ENCODE measurements around the gene RAB28. TPM values are rescaled to one million over a fixed set of nuclear protein-coding genes. Genes with fewer than 3 reads are reported as not detected.

RAB28 gene
- polyA plus RNA-seq, 2 of the 4 experiments (the other 2 are of a cell fraction): 9.5 to 24.6 TPM

DNA sequence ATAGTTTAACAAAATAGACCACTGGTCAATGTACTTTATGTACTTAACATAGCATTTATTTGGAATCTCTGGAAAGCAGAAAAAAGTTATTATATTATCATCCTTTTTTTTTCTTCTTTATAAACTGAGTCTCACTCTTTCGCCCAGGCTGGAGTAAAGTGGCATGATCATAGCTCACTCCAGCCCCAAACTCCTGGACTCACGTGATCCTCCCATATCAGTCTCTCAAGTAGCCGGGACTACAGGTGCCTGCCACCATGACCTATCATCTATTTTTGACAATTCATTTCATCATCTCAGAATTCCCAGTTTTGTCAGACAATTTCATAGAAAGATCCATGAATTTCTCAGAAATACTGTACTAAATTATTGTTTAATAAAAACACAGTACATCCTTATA is 12.7 kb downstream of the RAB28 start:
- TF ChIP-seq, protein P1, sequence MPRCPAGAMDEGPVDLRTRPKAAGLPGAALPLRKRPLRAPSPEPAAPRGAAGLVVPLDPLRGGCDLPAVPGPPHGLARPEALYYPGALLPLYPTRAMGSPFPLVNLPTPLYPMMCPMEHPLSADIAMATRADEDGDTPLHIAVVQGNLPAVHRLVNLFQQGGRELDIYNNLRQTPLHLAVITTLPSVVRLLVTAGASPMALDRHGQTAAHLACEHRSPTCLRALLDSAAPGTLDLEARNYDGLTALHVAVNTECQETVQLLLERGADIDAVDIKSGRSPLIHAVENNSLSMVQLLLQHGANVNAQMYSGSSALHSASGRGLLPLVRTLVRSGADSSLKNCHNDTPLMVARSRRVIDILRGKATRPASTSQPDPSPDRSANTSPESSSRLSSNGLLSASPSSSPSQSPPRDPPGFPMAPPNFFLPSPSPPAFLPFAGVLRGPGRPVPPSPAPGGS (IDR thresholded peaks at IDR 0.05): no peak
- TF ChIP-seq CBX2 (IDR thresholded peaks at IDR 0.05; ENCODE audit: borderline replicate concordance, low read depth): no peak
- TF ChIP-seq KDM5A (IDR thresholded peaks at IDR 0.05): no peak
- TF ChIP-seq EHF (CRISPR knock-in tag; IDR thresholded peaks at IDR 0.05): no peak
- no peak for TF ChIP-seq POLR2AphosphoS2 (conservative IDR thresholded peaks at IDR 0.05; ENCODE audit: low read length)
- no peak for TF ChIP-seq SMC3 (IDR thresholded peaks at IDR 0.05)
- TF ChIP-seq, protein P2, sequence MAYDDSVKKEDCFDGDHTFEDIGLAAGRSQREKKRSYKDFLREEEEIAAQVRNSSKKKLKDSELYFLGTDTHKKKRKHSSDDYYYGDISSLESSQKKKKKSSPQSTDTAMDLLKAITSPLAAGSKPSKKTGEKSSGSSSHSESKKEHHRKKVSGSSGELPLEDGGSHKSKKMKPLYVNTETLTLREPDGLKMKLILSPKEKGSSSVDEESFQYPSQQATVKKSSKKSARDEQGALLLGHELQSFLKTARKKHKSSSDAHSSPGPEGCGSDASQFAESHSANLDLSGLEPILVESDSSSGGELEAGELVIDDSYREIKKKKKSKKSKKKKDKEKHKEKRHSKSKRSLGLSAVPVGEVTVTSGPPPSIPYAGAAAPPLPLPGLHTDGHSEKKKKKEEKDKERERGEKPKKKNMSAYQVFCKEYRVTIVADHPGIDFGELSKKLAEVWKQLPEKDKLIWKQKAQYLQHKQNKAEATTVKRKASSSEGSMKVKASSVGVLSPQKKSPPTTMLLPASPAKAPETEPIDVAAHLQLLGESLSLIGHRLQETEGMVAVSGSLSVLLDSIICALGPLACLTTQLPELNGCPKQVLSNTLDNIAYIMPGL (CRISPR knock-in tag; IDR thresholded peaks at IDR 0.05; ENCODE audit: borderline replicate concordance): no peak
- ChIA-PET CTCF (no interaction called here), POLR2A (no interaction called here)
- no peaks in the 10 kb centered on the region for H3K4me1 ChIP-seq
- H3K9me3 ChIP-seq: no peaks in the 10 kb centered on the region
- H3K4me3 ChIP-seq: no peak overlapping the region
- 90% methylated on average over 3 of the region's 3 CpGs for WGBS (ENCODE audit: missing lambda C conversion rate)
- H3K4me2 ChIP-seq: no peak overlapping the region
- no peak overlapping the region for H3K27ac ChIP-seq
- ATAC-seq (no peak), DNase-seq (ENCODE audit: low read depth in 1 of 2, low spot score in 1 of 2) (no peak), FAIRE-seq (no peak)

DNA sequence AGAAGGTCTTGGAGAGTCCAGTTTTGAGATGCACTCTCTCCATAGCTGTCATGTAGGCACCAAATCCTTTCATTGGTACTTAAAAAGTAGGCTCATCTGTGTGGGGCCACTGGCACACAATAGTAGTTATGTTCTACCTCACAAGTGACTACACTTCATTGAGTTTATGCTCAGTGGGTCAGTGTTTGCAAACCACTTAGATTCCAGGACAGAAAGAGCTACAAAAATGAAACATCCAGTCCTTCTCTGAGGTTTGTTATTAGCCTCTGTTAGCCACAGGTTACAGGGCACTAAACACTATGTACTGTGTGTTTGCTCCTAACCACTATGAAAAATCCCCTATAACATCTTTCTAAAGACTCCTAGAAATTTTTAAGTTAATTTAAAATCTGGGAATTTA is 13.8 kb downstream of the RAB28 start:
- ATAC-seq: no peak
- DNase-seq (ENCODE audit: low read depth in 1 of 2, low spot score in 1 of 2): no peak
- H3K4me2 ChIP-seq: no peak overlapping the region
- no peak overlapping the region for H3K4me3 ChIP-seq
- H3K4me1 ChIP-seq: no peaks in the 10 kb centered on the region
- TF ChIP-seq ZSCAN20 (CRISPR knock-in tag; IDR thresholded peaks at IDR 0.05) (no peak), CHD4 (IDR thresholded peaks at IDR 0.05; ENCODE audit: borderline replicate concordance) (no peak), EP300 (IDR thresholded peaks at IDR 0.05) (no peak), BHLHE40 (IDR thresholded peaks at IDR 0.05; ENCODE audit: low read depth, low read length) (no peak), FOSB (CRISPR knock-in tag; IDR thresholded peaks at IDR 0.05) (no peak), NPAS2 (CRISPR knock-in tag; IDR thresholded peaks at IDR 0.05; ENCODE audit: borderline replicate concordance) (no peak), KDM5A (IDR thresholded peaks at IDR 0.05) (no peak)
- TF ChIP-seq, protein P3, sequence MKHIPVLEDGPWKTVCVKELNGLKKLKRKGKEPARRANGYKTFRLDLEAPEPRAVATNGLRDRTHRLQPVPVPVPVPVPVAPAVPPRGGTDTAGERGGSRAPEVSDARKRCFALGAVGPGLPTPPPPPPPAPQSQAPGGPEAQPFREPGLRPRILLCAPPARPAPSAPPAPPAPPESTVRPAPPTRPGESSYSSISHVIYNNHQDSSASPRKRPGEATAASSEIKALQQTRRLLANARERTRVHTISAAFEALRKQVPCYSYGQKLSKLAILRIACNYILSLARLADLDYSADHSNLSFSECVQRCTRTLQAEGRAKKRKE (CRISPR knock-in tag; IDR thresholded peaks at IDR 0.05; ENCODE audit: low read depth): no peak
- FAIRE-seq: no peak
- H3K9me3 ChIP-seq: peaks cover 2% of the 10 kb centered on the region; the same call in 1 of the 3 replicates
- ChIA-PET POLR2A (no interaction called here), CTCF (interaction anchor here (0.6 kb wide), 1 partner anchor 327 kb away, joined by 3 read pairs; no protein-coding TSS in a partner anchor)
- H3K27ac ChIP-seq: no peak overlapping the region

DNA sequence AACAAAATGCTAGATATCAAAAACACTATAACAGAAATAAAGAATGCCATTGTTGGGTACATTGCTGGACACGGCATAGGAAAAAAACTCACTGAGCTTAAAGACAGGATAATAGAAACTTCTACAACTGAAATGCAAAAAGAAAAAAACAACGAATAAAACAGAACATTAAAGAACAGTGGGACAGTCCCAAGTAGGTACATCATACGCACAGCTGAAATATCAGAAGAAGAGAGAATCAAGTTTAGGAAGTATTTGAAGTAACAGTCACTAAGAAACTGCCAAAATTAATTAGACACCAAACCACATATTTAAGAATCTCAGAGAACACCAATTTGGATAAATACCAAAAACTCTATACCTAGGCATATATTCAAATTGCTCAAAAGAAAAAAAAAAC is 19.2 kb downstream of the RAB28 start:
- ChIA-PET CTCF (no interaction called here), POLR2A (no interaction called here)
- H3K27ac ChIP-seq: no peak overlapping the region
- peaks cover 2% of the 10 kb centered on the region; the same call in 1 of the 3 replicates for H3K9me3 ChIP-seq
- no peaks in the 10 kb centered on the region for H3K4me1 ChIP-seq
- FAIRE-seq: no peak
- 90% methylated on average over 3 of the region's 3 CpGs for WGBS (ENCODE audit: missing lambda C conversion rate)
- H3K4me2 ChIP-seq: no peak overlapping the region
- no peak for DNase-seq (ENCODE audit: low read depth in 1 of 2, low spot score in 1 of 2)
- H3K4me3 ChIP-seq: no peak overlapping the region
- no peak for ATAC-seq
- no peak for TF ChIP-seq SREBF2 (IDR thresholded peaks at IDR 0.05)
- TF ChIP-seq, protein P4, sequence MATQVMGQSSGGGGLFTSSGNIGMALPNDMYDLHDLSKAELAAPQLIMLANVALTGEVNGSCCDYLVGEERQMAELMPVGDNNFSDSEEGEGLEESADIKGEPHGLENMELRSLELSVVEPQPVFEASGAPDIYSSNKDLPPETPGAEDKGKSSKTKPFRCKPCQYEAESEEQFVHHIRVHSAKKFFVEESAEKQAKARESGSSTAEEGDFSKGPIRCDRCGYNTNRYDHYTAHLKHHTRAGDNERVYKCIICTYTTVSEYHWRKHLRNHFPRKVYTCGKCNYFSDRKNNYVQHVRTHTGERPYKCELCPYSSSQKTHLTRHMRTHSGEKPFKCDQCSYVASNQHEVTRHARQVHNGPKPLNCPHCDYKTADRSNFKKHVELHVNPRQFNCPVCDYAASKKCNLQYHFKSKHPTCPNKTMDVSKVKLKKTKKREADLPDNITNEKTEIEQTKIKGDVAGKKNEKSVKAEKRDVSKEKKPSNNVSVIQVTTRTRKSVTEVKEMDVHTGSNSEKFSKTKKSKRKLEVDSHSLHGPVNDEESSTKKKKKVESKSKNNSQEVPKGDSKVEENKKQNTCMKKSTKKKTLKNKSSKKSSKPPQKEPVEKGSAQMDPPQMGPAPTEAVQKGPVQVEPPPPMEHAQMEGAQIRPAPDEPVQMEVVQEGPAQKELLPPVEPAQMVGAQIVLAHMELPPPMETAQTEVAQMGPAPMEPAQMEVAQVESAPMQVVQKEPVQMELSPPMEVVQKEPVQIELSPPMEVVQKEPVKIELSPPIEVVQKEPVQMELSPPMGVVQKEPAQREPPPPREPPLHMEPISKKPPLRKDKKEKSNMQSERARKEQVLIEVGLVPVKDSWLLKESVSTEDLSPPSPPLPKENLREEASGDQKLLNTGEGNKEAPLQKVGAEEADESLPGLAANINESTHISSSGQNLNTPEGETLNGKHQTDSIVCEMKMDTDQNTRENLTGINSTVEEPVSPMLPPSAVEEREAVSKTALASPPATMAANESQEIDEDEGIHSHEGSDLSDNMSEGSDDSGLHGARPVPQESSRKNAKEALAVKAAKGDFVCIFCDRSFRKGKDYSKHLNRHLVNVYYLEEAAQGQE (IDR thresholded peaks at IDR 0.05): no peak
- no peak for TF ChIP-seq HDAC2 (IDR thresholded peaks at IDR 0.05)
- no peak for TF ChIP-seq SMC3 (IDR thresholded peaks at IDR 0.05)
- TF ChIP-seq HOXB5 (CRISPR knock-in tag; IDR thresholded peaks at IDR 0.05): no peak
- TF ChIP-seq EHMT2 (IDR thresholded peaks at IDR 0.05; ENCODE audit: low read depth): no peak
- no peak for TF ChIP-seq RNF2 (IDR thresholded peaks at IDR 0.05; ENCODE audit: borderline replicate concordance, low read depth)
- TF ChIP-seq CBX2 (IDR thresholded peaks at IDR 0.05; ENCODE audit: borderline replicate concordance, low read depth): no peak
- TF ChIP-seq POLR2A (IDR thresholded peaks at IDR 0.05; ENCODE audit: low read length): no peak
